Stimulated activated CD4-positive, alpha-beta T cell treated with anti-CD3 and anti-CD28 coated beads, Interleukin-1b, Interleukin-23, amount 100 ng/mL, for 1 hour (primary cell): ENCODE data around the gene SHH.

ENCODE experiments used
- DNase-seq, 2 donors: peaks; one replicate each; pipeline ENCODE4 v3.0.0-alpha.2; 2020; ENCODE audit warnings: low read depth in 2 of 2

Gene SHH

DNA sequence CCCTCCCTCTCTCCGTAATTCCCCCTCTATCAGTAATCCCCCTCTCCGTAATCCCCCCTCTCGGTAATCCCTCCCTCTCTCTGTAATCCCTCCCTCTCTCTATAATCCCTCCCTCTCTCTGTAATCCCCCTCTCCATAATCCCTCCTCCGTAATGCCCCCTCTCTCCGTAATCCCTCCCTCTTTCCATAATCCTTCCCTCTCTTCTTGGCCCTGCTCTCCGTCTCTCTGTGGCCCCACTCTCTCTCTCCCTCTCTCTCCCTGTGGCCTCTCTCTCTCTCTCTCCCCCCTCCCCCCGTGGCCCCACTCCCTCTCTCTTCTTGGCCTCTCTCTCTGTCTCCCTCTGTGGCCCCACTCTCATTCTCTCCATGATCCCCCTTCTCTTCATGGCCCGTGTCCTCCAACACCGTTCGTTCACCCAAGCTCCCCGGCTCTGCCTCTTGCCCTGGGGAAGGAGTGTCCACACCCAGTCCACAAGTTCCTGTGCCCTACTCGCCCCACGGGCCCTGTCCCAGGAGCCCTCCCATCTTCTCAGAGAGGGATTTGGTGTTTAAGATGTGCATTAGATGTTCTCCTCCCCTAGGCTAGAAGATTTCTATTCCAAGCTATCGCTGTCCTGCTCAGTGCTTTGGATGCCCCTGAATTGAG, 19.8 kb downstream of the SHH start:
- no peak for DNase-seq

DNA sequence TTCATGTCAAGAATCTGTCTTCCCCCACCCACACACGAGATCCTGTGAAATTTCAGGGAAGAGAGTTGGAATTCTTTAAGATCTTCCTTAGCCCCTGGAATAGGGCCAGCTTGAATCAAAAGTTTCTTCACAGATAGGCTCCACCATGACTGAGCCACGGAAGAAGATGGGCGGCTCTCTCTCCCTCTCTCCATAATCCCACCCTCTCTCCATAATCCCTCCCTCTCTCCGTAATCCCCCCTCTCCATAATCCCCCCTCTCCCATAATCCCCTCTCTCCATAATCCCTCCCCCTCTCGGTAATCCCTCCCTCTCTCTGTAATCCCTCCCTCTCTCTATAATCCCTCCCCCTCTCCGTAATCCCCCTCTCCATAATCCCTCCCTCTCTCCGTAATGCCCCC, 20.4 kb downstream of the SHH start:
- no peak for DNase-seq

DNA sequence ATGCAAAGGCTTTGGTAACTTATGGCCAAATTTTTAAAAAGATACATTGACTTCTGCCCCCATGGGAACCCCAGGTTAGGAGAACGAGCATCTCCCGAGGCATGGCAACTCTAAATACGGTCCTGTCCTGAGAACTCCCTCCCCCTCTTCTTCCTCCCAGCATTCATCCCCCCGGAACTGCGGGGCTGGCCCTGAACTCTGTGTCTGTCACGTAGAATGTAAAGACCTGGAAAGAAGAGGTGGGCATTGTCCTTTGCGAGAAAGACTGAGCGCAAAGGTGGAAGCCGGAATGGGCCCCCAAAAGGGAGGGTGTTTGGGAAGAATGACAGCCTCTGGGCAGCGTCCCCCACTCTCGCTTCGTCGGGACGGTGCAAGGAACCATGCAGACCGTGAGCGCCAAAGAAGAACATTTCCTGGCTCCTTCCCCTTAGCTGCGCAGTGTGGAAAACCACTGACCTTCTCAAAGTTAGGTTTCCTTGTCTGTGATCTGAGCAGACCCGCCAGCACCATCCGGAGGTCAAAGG, 21.0 kb downstream of the SHH start:
- no peak for DNase-seq

DNA sequence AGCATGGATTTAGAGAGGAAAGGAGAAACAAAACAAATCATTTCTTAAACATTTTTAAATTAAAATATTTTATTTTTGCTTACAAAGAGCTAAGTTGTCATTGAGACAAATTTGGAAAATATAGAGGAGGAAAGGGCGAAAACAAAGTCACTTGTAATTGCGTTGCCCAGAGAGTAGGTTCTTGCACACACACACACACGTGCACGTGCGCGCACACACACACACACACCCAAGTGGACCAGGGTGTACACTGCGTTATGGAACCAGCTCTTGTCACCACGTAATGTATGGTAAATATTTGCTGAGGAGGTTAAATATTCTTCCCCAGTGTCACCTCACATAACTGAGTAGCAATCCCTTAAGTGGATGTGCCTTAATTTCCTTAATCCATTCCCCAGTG, 21.6 kb downstream of the SHH start:
- DNase-seq = no peak

DNA sequence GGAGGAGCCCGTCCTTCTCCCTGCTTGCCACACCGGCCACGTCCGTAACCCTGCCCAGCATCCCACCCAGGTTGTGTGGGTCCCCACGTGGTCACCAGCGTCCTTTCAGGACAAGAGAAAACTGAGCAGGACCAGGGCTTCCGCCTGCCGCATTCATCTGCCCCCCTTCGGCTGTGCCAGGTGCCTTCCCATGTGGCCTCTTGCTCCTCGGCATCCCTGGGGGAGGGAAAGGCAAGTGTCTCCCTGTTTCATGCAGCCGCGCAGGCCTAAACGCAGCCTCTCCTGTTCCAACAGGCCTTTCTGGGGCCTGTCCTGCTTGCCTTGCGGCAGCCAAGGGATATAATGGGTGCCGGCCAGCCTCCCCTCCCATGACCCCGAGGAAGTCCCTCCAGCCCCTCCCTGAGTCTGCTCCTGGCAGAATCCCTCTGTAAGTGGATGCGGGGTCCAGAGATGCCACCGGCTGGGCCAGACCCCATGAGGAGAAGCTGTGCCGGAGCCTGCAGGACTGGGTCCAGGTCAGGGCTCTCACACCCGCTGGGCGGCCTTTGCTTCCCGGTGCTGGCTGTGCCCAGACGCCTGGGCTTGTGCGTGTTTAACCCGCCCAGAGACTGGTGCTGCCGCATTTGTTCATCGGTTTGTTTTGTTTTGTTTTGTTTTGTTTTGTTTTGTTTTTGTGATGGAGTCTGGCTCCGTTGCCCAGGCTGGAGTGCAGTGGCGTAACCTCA, 23.1 kb downstream of the SHH start:
- DNase-seq = no peak

DNA sequence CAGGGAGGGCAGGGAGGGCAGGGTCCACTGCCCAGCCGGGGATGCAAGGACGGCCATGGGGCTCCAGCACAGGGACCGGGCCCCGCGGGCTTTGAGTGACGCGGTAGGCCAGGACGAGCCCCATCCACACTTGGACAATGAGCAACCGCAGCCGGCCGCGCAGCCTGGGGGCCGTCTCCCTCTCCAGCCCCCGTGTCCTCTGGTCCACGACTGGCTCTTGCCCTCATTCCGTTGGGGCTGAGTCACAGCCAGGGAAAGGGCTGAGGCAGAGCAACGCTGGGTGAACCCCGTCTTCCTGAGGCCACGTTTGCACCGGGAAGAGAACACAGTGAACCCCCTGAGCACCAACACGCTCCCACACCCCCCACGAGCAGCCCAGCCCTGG, 23.7 kb downstream of the SHH start:
- no peak for DNase-seq

DNA sequence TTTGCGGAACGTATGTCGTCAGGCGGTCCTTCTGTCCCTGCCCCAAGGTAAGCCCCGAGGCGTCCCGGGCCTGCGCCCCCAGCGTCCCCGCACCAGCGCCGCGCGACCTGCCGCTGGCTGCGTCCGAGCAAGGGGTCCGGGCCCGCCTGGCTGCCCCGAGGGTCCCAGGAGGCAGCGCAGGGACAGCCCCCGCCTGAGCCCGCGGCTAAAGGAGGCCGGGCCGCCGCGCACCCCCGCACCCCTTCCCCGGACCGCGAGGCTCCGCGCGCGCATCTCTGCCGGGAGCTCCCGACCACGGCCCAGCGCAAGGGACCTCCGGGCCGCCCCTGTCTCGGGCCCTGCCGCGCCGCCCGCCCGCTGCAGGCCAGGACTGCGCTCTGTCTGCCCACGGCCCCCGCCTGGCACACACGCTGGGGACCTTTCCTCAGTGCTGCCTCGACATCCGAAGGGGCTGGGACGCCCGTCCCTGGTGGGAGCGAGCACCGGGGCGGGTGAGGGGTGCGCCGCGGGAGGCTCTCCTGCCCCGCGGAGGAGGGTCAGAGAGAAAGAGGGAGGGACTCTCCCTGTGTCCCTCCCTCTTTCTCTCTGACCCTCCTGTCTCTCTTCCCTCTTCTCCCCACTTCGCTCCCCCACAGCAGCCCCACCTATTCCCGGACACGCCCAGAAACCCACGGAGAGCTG, 25.0 kb downstream of the SHH start:
- DNase-seq = no peak

DNA sequence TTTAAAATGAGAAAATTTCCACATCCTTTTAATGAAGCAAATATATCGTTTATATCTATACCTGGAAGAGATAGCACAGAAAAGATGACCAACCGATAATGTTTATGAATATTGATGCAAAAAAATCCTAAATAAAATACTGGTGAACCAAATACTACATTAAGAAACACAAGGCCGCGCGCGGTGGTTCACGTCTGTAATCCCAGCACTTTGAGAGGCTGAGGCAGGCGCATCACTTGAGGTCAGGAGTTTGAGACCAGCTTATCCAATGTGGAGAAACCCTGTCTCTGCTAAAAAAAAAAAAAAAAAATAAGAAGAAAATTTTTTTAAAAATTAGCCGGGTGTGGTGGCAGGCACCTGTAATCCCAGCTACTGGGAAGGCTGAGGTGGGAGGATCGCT, 25.8 kb downstream of the SHH start:
- no peak for DNase-seq

DNA sequence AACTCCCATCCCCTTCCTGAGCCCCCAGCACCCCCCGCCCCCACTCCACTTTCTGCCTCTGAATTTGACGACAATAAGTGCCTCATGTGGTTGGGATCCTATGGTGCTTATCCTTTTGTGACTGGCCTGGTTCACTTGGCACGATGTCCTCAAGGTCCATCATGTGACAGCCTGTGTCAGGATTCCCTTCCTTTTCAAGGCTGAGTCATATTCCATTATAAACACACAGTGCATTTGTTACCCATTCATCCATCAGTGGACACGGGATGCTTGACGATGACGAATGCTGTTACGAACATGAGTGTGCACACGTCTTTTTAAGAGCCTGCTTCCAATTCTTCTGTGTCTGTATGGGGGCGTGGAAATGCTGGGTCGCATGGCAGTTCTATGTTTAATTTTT, 26.7 kb downstream of the SHH start:
- no peak for DNase-seq

DNA sequence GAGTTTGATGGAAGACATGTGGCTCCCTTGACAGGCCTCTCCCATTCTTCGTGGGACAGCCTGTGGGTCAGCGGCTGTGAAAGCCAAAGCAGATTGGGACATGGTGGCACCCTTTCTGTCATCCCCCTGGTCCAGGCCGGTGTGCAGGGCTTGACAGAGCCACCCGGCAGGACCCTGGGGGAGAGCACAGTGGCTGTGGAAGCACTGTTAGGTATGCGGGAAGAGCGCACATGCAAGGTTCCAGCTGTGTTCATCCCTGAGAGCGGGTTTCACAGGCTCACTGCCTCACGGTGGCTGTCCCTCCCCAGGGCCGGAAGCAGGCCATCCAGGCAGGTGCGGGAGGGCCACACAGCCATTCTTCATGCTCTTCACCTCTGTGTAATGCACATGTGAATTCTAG, 29.8 kb downstream of the SHH start:
- no peak for DNase-seq

DNA sequence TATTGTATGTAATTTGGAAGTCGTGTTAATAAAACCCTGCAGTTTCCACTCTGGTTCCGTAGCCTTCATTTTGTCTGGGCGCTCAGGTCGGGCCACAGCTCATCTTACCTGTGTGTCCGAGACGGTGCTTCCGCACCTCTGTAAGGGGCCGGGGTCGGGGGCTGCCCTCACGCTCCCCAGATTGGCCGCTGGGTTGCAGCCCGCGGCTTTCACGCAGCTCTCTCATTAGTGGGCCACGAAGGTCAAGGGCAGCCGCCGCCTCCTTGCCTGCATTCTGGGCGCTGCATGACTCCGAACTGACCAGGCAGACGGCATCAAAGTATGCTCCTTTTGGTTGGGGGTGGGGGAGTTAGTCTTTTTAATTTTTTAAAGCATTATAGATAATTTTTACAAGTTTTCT, 30.8 kb downstream of the SHH start:
- no peak for DNase-seq

DNA sequence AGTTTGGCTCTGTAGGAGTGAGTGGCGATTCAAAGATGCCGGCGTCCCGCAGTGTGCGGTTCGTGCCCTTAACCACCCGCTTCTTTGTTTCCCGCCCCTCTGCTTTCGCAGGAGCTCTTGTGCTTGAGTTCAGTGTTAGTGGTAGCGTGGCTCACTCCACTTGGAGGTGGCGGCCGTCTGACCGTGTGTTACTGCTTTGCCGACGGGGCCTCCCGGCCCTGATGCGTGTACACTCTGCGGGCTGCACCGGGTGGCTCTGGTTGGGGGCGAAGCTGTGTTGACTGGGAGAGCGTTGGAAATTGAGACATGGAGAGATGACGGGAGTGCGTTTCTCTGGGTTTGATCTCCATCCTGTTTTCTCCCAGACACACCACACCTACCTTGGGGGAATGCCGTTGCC, 31.4 kb downstream of the SHH start:
- no peak for DNase-seq

DNA sequence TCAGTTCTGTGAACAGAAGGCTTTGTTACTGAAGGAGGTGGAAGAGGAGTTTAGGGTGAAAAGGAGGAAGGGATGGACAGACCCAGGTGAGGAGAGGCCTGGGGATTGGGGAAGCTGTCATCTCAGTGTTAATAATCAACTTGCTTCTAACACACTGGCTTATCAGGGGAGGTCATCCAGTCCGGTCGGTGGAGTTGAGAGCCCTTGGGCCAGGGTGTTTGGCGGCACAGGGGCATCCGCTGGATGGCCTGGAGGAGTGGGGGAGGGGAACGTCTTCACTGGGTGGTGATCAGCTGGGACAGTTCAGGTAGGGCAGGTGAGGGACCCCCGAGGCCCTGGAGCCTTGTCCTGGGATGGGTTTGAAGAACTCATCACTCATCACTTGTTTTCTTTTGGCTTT, 33.9 kb downstream of the SHH start:
- no peak for DNase-seq

DNA sequence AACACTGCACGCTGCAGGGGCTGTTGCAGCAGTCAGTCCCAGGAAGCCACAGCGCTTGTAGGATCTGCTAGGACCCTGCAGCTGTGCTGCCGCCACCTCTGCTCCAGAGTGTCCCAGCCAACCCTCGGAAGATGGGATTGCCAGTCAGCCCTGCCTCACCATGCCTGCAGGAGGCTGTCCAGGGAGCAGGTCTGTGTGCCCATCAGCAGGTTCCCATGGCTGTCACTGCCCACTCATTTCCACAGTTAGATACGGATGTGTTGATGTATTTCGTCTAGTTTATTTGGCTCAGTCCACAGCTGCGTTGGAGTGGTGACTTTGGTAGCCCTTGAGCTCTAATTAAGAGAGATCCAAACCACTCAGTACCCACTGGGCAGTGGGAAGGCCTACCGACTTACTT, 35.7 kb downstream of the SHH start:
- no peak for DNase-seq

DNA sequence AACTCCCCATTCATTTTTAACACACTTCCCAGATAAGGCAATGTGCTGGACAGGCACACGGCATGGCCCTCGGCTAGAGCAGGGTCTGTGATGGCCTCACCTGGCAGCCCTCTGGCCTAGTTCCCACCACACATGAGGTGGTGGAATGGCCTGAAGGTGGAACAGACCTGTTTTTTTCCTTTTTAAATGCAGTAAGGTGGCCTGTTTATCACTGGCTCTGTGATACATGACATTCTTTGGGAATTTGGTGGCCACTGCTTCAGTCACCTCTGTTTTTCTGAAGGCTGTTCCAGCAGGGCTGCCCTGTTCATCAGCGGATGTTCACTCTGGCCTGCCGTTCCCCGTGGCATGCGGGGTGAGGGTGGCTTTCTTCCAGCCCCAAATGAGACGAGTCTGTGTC, 36.6 kb downstream of the SHH start:
- no peak for DNase-seq

DNA sequence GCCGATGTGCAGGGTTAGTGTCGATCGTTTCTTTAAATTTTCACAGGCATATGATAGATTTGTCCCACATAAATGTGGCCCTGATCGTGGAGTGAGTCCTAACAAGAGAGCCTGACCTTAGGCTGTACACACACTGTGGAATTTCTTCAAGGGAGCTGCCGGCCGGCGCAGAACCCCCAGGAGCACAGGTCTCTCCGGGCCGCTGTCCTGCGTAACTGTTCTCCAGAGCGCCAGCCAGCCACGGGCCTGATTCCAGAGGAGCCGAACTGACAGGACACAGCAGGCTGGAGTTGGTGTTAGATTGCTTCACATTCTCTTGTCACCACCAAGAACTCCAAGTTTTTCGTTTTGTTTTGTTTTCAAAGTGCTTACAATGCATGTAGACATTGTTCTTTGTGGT, 37.3 kb downstream of the SHH start:
- DNase-seq = no peak

DNA sequence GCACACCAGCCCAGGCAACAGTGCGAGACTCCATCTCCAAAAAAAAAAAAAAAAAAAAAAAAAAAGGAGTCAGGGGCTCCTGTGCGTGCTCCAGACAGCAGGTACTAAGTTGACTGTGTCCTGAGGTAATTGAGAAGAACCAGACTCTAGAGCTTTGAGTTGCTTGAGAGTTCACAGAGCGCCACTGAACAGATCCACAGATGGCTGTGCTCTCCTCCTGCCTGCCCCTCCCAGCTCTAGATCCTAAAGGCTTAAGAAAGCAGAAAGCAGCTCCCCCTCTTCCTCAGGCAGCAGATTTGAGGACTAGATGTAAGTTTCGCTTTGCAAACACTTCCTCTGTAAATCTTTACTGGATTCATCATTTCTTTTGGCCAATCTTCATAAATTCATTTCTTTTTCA, 38.7 kb downstream of the SHH start:
- DNase-seq = no peak

DNA sequence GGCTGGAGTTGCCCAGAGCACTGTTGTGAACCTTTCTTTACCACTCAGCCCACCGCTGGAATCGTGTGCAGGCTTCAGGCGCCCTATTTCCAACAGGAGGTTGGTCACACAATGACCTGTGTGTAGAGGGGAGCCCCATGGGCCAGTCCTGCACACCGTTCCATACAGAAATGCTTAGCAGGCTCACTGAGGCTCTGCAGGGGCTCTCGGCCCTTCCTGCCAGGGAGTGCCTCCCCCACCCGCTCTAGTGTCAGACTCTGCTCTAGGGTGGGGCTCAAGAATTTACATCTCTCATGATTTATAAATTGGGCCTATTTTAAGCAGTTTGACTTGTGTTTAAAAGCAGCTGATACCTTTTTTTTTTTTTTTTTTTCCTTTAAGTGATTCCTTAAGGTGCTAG, 42.0 kb downstream of the SHH start:
- DNase-seq = no peak

DNA sequence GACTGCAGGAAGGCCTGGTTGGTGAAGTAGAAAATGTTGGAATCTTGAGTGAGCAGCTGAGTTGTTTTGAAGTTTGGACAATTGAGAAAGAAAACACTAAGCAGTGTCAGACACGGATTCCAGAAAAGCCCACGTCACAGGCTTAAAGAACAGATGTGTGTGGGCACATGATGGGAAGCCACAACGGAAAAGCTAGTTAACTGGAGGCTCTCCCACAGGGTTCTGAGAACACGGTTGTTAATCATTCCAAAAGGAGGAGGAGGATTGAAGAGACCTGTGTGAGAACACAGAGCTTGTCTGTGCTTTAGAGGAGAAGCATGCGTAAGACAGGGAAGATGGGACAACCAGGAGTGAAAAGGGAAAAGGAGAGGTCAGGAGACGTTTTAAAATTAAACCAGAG, 42.6 kb downstream of the SHH start:
- no peak for DNase-seq

DNA sequence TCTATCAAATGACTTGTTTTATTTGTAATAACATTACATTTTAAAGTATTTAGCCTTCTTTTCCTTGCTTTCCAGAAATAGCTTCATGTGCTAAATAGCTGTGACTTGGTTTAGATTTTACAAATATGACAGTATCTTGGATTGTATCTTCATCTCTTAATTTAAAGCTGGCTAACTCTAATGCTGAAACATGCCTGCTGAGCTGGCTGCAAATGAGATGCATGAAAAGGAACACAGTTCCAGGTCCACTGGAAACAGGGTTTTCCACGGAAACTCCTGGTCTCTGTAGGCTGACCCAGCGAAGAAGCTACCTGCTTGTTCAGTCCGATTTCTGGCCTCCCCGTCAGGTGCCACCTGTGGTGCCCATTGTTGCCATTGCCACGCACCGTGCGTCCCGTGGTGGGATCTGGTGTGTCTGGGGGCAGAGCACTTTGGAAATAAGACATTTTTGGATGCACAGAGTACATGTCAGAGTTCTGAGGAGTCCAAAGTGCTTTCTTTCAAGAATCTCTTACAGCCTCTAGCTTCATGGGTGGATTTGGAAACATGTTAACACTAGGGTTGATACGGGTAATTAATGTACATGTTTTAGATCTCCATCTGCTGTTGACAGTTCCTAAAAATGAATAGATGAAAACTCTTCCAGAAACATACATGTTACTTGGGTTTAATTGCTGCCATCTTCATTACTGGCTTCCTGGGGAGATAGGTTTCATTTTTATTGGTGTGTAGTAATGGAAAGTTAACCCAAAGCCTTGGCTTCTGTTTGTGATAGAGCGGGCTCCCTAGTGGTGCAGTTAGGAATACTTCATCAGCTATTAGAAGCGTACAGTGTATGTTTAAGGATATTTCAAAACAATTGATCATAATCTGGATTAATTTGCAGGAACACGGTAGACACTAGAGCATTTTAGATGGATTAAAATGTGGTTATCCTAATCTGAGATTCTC, 45.0 kb downstream of the SHH start:
- DNase-seq = no peak

DNA sequence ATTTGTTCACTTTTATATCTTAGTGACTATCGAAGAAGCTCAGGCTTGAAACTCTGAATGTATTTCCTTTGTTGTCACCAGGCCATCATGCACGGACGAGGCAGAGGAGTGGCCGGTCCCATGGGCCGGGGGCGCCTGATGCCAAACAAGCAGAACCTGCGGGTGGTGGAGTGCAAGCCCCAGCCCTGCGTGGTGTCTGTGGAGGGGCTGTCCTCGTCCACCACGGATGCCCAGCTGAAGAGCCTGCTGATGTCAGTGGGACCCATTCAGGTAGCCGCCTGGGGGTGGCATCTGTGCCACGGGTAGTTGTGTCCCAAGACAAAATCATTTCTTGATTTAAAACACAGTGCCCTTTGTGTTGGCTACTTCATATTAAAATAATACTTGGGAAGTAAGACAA, 45.9 kb downstream of the SHH start:
- no peak for DNase-seq

DNA sequence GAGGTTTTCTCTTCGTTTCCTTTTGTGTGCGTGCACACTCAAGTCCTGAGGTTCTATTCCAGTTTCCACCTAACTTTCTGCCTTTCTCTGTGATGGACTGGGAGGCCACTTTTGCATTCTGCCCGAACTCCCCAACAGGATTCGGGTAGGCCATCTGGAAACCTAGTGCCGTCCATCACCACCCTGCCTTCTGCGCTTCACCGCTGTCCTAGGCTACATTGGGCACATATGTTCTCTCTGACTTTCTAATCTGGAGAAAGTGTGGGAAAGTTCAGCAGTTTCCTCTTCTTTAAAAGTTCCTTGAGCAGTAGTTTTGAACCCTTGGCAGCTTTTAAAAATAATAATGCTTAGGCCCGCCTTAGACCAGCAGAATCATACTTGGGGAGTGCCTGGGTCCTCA, 46.8 kb downstream of the SHH start:
- no peak for DNase-seq
